MM.1S (cell line): Measurements from ENCODE around the gene AANAT.
A peak's percentile ranks its signal among the peaks of the same experiment; 100 is the strongest.

ENCODE experiments used
- DNase-seq: peaks from one replicate; pipeline ENCODE4 v3.0.0-alpha.2; 2015
- H2AFZ ChIP-seq: fragments of 300-600 bp; sonication (generic); 2 replicates; pipeline ENCODE4 v1.6.0; 2016; ENCODE audit warnings: antibody characterized with exemption, low read length
- H3F3A ChIP-seq: fragments of 300-600 bp; sonication (generic); 2 replicates; pipeline ENCODE4 v1.6.1; 2016; ENCODE audit warnings: mild to moderate bottlenecking, antibody characterized with exemption, low read length, moderate library complexity, mixed read lengths; ENCODE audit not compliant: insufficient read depth
- H3K27ac ChIP-seq: fragments of 300-600 bp; sonication (generic); 2 replicates; pipeline ENCODE4 v1.5.1; 2016; ENCODE audit warnings: mild to moderate bottlenecking, low read length
- H3K27me3 ChIP-seq: fragments of 300-600 bp; sonication (generic); replicated peaks from 2 replicates; pipeline ENCODE4 v1.6.0; 2016; ENCODE audit warnings: low read length; ENCODE audit not compliant: insufficient read depth
- H3K36me3 ChIP-seq: fragments of 300-600 bp; sonication (generic); replicated peaks from 2 replicates; pipeline ENCODE4 v1.6.1; 2016; ENCODE audit warnings: mild to moderate bottlenecking, low read length, mixed read lengths; ENCODE audit not compliant: insufficient read depth
- H3K4me1 ChIP-seq: fragments of 300-600 bp; sonication (generic); 2 replicates; pipeline ENCODE4 v1.6.1; 2016; ENCODE audit warnings: low read length, mixed read lengths
- H3K4me2 ChIP-seq: fragments of 300-600 bp; sonication (generic); 2 replicates; pipeline ENCODE4 v1.6.0; 2016; ENCODE audit warnings: low read depth, low read length
- H3K4me3 ChIP-seq: fragments of 300-600 bp; sonication (generic); 2 replicates; pipeline ENCODE4 v1.5.1; 2016; ENCODE audit warnings: low read length, mixed read lengths
- H3K79me2 ChIP-seq: fragments of 300-600 bp; sonication (generic); 2 replicates; pipeline ENCODE4 v1.6.1; 2016; ENCODE audit warnings: mixed run types, low read length, mixed read lengths
- H3K9ac ChIP-seq: fragments of 300-600 bp; sonication (generic); 2 replicates; pipeline ENCODE4 v1.6.1; 2016; ENCODE audit warnings: low read length, mixed read lengths
- H3K9me2 ChIP-seq: fragments of 300-600 bp; sonication (generic); replicated peaks from 2 replicates; pipeline ENCODE4 v1.6.1; 2016; ENCODE audit warnings: mild to moderate bottlenecking, low read length, mixed read lengths; ENCODE audit not compliant: insufficient read depth
- H3K9me3 ChIP-seq: fragments of 300-600 bp; sonication (generic); replicated peaks from 2 replicates; pipeline ENCODE4 v1.6.1; 2016; ENCODE audit warnings: mild to moderate bottlenecking, low read length, mixed read lengths; ENCODE audit not compliant: insufficient read depth
- H4K20me1 ChIP-seq: fragments of 300-600 bp; sonication (generic); 2 replicates; pipeline ENCODE4 v1.6.1; 2016; ENCODE audit warnings: mild to moderate bottlenecking, low read length, moderate library complexity, mixed read lengths; ENCODE audit not compliant: insufficient read depth
- CTCF ChIP-seq: fragments of 300-600 bp; sonication (generic); IDR thresholded peaks from 2 replicates; pipeline ENCODE4 v1.5.1; 2016; ENCODE audit warnings: antibody characterized with exemption, low read length, mixed read lengths
- EZH2 ChIP-seq: fragments of 300-600 bp; sonication (generic); optimal IDR thresholded peaks from 2 replicates; pipeline ENCODE3; 2017; ENCODE audit warnings: low read depth, mild to moderate bottlenecking, antibody characterized with exemption, low read length, mixed read lengths
- EZH2phosphoT487 ChIP-seq: fragments of 300-600 bp; sonication (generic); IDR thresholded peaks from 2 replicates; pipeline ENCODE4 v1.6.1; 2018; ENCODE audit warnings: antibody characterized with exemption, low read length

AANAT gene

GRCh38 chr17:76515274-76515949, 48.0 kb downstream of the AANAT start:
- TF ChIP-seq EZH2 (no peak), CTCF (no peak), EZH2phosphoT487 (no peak)
- Histone ChIP-seq H3K9me3 (no peaks in the 10 kb centered on the region), H2AFZ (peak overlapping the region; percentile 52), H3K79me2 (no peaks in the 10 kb centered on the region), H3K4me2 (peak overlapping the region; percentile 66), H3K27me3 (peaks cover 15% of the 10 kb centered on the region), H3K27ac (peak overlapping the region; percentile 45; the same call in 1 of the 2 replicates), H3K9ac (peak overlapping the region; percentile 25; the same call in 1 of the 2 replicates), H3K4me3 (peak overlapping the region; percentile 20), H3F3A (no peaks in the 10 kb centered on the region; the same call in 1 of the 2 replicates), H4K20me1 (no peaks in the 10 kb centered on the region), H3K9me2 (no peaks in the 10 kb centered on the region), H3K36me3 (no peaks in the 10 kb centered on the region), H3K4me1 (peaks cover 5% of the 10 kb centered on the region)
- peak; percentile 57 for DNase-seq

- Histone ChIP-seq H3K27ac (no peak overlapping the region), H3K36me3 (no peaks in the 10 kb centered on the region), H3K4me1 (peaks cover 5% of the 10 kb centered on the region), H4K20me1 (no peaks in the 10 kb centered on the region), H3K4me2 (no peak overlapping the region), H3K9me3 (no peaks in the 10 kb centered on the region), H2AFZ (no peak overlapping the region), H3K27me3 (peaks cover 37% of the 10 kb centered on the region), H3K9ac (no peak overlapping the region), H3K4me3 (no peak overlapping the region), H3K9me2 (no peaks in the 10 kb centered on the region), H3K79me2 (no peaks in the 10 kb centered on the region), H3F3A (no peaks in the 10 kb centered on the region; the same call in 1 of the 2 replicates)
- TF ChIP-seq EZH2phosphoT487 (no peak), CTCF (no peak), EZH2 (no peak)
- DNase-seq = no peak
These were observed 50.2 kb downstream of the AANAT start for GRCh38 chr17:76517638-76518038.

GRCh38 chr17:76519048-76519966, 51.9 kb downstream of the AANAT start:
- no peaks in the 10 kb centered on the region for H3K36me3 ChIP-seq
- no peak overlapping the region for H3K9ac ChIP-seq
- H3K79me2 ChIP-seq = no peaks in the 10 kb centered on the region
- H3K9me3 ChIP-seq = no peaks in the 10 kb centered on the region
- DNase-seq = no peak
- no peak overlapping the region for H3K4me2 ChIP-seq
- no peak overlapping the region for H3K4me3 ChIP-seq
- peaks cover 44% of the 10 kb centered on the region for H3K27me3 ChIP-seq
- H4K20me1 ChIP-seq = no peaks in the 10 kb centered on the region
- no peak overlapping the region for H2AFZ ChIP-seq
- H3K27ac ChIP-seq = no peak overlapping the region
- no peak for TF ChIP-seq EZH2
- TF ChIP-seq CTCF = no peak
- no peak for TF ChIP-seq EZH2phosphoT487
- H3K9me2 ChIP-seq = no peaks in the 10 kb centered on the region
- H3K4me1 ChIP-seq = peaks cover 5% of the 10 kb centered on the region
- H3F3A ChIP-seq = no peaks in the 10 kb centered on the region; the same call in 1 of the 2 replicates
